ENCODE results near the gene ZNF679.

- no peak for TF ChIP-seq CTCF (IDR thresholded peaks at IDR 0.05)
- TF ChIP-seq POLR2A (IDR thresholded peaks at IDR 0.05), result no peak
Observed at GRCh38 chr7:64192775-64193174, 35.5 kb upstream of the ZNF679 start.
